NCI-H446 (cell line): ENCODE data around the gene GMCL1.
"Not testable (repeated sequence)": the region's sequence is repeated elsewhere in the genome, so short reads cannot be mapped to it uniquely, and the experiment has no call there.

ENCODE experiments used
- DNase-seq, 2 experiments: peaks; one replicate each; lab custom pipeline; 2025; lab: John Stamatoyannopoulos, UW

The GMCL1 gene

DNA sequence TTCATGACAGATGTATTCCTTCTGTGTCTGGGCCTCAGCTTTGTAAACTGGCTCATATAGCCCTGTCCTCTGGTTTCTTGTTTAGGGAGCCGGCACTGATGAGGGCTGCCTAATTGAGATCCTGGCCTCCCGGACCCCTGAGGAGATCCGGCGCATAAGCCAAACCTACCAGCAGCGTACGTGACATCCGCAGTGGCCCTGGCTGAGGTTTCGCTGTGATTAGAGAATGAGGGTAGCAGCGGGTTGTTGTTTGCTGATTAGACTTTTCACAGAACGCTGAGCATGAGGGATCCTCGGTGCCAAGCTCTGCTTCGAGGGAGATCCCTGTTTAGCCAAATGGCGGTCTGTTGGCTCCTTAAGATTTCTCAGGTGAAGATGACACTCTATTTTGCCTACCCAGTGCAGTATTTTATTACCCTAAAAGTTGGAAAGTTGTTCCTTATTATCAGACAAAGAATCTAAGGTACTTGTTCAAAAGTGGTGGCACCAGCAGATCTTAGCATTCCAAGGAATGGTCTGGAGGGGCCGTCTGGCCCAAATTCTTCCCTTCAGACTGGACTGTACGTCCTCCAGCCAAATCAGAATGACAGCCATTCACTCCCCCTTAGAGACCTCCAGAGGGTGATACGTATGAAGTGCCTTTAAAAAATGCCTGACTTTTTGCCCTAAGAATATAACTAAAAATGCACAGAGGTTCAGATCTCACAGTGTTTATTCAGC lies 21.5 kb upstream of the GMCL1 start:
- peak; percentile 61 to 79 for DNase-seq

DNA sequence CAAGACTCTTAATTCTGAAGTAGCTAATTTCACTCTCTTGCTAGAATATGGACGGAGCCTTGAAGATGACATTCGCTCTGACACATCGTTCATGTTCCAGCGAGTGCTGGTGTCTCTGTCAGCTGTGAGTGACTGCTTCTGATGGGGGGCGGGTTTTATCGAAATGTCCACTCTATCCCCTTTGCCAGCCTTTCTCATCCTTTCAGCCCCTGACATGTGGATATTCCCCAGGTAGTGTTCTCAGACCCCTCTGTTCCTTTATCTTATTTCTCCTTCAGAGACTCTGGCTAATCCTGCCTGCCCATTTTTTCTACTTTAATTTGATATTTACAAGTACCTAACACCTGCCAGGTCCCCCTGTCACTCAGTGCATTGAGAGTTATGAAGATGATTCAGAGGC lies 18.9 kb upstream of the GMCL1 start:
- no peak for DNase-seq

DNA sequence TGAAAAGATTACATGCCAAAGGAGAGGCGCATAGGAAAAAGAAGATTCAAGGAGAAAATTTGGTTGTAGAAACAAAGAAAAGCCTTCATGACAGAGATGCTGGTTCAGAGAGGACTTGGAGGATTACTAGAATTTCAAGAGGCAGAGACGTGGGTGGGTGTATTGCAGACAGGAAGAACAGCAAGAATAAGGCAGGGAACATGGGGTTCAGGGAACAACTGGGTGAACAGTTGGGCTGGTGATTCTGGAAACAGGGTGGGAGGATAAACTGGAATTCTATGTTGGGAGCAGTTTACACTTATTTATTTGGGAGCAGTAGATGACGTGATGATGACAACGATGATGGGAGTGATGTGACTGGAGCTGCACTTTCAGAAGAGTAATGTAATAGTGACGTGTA lies 18.4 kb upstream of the GMCL1 start:
- DNase-seq = no peak

DNA sequence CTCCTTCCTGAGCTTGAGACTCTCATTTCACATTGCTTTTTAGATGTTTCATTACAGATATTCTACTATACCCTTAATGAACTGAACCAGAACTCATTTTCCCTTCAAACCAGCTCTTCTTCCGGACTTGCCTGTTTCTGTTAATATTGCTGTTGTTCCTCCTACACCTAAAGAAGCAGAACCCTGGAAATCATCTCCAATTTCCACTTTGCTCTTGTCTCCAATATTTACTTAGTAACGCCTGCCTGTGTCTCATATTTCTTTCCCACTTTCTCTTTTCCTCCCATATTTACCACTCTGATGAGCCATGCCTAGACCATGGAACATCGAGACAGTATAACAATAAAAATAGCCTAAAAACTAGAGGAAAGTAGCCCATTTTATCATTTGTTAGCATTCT lies 17.9 kb upstream of the GMCL1 start:
- no peak for DNase-seq

DNA sequence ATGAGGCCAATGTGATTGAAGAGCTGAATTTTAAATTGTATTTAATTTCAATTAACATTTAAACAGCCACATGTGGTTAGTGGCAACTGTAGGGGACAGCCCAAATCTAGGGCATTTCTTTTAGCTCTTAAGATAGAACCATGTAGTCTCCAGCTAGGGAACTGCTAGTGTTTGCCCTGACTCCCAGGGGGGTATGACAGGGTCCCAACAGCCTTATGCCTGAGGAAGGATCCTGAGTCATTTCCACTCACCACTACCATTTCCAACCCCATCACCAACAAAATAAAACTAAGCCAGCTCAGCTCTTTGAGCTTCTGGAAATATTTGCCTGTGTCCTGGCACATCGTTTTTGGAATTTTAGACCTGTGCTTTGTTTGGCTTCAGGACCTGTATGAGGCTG lies 13.7 kb upstream of the GMCL1 start:
- no peak for DNase-seq

DNA sequence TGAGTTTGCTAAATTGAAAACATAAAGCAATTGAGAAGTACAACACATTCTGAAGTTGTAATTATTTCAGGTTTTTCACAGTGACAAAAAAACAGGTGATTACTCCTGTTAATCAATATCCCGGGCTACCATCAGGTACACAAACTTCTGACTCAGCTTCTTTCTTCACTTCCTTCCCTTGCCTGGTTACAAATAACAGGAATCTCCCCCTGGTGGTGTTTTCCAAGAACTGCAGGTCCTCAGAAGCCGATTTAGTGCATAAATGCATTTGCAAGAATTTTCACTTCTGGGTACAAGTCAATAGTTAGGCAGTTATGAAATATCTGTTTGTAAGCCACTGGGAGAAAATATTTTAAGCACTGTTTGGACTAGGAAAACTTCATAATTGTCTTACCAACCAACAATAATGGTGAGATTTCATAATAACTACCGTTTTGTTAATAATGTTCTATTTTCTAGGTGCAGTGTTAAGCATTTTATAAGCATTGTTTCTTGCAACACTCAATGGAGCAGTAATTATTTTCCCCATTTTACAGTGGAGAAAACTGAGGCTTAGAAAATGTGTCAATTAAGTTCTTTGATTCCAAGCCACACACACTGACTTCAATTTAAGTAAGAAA lies 12.4 kb upstream of the GMCL1 start:
- DNase-seq = peak; percentile 68 to 88

DNA sequence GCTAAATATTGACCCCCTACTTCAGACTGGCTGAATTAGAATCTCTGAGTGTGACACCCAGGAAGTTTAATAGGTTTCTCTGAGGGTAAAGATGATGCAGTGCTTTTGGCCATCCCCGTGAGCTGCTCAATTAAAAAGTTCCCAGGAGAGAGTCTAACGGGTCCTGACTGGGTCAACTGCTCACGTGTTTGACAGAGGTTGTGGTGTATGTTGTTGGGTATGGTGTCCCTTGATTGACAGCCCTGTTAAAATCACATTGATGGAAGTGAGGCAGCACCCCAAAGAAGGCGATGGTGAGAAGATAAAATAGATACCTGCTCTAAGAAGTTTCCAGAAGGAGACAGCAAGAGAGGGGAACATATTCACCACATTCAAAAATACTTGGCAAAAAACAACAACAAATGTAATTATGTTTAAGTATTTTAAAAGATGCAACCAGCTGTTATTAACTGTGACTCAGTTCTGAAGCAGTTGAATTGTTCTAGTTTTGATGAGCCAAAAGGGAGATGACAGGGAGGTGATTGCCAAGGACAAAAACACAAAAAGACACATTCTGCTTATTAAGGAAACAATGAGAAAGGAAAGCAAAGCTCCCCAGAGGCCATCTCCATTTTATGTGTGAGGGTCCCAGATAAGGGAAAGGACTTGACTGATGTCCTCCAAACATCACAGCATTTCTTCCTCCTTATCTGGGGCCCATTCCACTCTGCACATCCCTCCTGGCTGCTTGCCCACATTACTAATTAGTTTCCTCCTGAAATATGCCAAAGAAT lies 11.5 kb upstream of the GMCL1 start:
- peak; percentile 15 to 38 for DNase-seq

DNA sequence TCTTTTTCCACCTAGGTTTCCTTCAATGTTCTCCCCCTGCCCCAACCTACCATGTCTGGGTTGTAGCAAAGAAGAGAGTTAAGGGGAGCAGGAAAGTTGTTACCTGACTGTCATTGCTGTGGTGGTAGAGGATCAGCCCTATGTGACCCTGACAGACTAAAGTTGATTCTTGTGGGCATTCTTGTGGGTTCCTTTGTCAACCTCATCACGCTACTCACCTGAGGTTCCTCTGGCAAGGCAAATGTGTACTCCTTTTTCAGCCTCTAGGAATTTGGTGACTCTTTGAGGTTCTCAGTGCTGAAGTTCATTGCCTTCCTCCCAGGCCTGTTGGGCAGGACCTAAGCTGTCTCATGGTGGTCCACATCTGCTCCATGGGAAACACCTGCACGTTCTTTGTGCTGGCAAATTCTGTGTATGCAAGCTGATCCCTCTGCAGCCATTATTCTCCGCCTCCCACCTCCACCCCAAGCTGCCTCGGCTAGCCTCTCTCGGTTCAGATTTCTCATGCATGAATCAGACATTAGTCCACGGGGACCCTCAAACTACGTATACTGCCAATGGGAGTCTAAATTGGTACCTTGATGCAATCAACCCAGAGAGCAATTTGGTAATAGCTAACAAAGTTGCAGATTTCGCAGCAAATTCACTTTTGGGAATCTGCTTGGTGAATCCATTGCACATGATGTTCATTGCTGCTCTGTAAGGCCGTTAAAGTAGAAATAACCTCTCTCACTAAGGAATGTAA lies 1.5 kb upstream of the GMCL1 start:
- DNase-seq = no peak

DNA sequence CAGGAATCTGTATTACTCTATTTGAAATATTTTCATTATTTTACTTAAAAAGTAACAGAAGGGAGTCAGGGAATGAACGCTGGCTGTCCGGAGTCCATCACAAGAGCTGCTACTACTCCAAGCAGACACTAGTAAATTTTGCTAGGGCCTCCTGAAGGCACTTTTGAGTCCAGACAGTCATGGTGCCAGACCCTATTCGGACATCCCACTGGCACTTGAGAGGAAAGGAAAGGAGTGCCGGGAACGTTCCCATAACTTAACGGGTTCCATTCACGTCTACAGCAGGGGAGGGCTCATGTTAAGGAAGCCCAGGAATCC lies 563 bp upstream of the GMCL1 start:
- DNase-seq = no peak

DNA sequence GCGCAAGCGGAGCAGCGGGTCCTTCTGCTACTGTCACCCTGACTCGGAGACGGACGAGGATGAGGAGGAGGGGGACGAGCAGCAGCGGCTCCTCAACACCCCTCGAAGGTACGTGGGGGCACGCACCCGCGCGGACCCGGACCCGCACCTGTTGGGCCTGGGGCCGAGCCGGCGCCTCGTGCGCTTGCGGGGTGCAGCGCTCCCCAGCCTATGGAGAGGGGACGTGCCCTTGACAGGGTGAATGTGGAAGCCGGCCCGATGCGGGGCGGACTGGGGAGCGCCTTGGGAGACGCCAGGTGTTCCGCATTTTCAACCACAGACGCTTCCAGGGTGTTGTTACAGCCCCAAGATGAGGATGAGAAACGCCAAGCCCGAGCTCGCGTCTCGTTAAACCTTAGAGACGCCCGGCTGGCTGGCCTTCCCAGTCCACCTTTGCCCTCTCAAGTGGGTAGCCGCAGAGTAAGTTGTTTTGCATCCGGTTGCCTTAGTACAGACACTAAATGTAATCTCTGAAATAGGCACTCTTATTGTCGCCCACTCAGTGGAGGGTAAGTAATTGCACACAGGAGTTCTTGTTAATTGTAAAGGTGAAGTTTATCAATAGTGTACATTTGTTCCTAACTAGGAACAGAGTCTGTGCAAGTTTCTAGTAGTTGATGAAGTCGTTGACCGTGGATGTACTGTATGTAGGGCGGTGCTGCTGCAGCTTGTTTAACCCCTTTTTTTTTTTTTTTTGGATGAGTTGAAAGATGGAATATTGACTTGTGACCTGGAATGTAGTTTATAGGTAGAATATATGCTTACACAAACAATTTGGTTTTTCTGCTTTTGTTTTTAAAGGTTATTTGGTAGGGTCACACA lies 815 bp downstream of the GMCL1 start:
- no peak for DNase-seq

DNA sequence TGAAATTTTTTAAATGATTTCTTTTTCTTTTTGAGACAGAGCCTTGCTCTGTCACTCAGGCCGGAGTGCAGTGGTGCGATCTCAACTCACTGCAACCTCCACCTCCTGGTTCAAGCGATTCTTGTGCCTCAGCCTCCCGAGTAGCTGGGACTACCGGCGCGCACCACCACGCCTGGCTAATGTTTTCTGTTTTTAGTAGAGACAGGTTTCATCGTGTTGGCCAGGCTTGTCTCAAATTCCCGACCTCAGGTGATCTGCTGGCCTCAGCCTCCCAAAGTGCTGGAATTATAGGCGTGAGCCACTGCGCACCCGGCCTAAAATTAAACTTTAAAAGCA lies 1.4 kb downstream of the GMCL1 start:
- DNase-seq = not testable (repeated sequence)

DNA sequence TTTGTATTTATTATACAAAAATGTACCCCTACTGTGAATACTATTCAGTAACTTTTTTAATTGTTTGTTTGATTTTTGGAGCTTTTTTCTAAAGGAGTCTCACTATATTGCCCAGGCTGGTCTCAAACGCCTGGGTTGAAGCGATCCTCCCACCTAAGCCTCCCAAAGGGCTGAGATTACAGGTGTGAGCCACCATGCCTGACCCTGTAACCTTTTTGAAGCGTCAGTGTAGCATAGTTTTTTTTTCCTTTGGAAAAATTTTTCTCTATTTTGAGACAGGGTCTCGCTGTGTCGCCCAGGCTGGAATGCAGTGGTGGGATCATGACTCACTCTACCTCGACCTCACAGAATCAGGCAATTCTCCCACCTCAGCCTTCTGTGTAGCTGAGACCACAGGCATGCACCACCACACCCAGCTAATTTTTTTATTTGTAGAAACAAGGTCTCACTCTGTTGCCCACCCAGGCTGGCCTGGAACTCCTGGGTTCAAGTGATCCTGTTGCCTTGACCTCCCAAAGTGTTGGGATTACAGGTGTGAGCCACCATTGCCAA lies 2.0 kb downstream of the GMCL1 start:
- no peak for DNase-seq

DNA sequence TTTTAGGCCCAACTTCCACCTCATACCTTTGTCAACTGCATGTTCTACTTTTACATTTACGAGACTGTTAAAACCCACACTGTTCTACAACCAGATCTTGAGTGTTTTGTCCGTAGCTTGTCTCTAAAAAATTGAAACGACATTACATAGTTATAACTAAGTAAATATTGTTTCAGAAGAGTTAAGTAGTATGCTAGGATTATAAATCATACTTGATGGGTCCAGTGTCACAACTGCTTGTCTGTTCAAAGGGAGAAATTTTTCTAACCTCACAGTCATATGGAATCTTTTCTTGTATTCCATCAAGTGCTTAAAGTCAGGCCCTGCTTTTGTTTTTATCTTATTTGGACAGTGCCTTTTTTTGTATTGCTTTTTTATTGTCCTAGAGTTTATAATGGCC lies 4.3 kb downstream of the GMCL1 start:
- no peak for DNase-seq

DNA sequence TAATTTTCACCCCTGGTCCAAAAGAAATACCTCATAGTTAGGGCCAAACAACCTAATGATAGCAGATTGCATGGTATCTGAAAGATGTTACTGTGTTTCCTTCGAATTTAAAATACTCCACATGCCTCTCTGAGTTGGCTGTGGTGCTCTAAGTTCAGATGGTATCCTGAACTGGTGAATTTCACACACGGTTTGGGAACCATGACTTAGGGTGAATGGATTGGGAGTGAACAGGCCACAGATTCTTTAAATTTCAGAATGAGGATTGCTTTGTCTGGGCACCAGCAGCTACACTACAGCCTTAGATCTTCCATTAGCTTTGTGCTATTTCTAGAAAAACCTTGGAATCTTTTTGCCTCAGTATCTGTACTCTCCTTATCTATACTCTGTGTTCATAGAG lies 6.2 kb downstream of the GMCL1 start:
- DNase-seq = no peak

DNA sequence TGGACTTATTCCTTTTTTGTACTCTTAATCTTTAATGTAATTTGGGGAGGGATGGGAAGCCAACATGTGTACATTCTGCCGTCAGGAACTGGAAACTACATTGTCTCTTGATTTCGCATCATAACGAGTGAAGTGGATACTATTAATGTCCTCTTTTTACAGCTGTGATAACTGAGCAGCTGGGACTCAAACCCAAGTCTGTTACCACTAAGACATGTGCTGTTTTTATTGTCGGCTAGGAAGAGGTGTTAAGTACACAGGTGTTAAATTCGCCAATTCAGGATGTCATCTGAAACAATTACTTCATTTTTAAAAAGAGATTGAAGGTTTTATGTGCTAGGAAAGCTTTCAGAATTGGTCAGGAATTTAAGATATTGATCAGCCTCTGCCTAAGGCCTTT lies 6.9 kb downstream of the GMCL1 start:
- DNase-seq = no peak

DNA sequence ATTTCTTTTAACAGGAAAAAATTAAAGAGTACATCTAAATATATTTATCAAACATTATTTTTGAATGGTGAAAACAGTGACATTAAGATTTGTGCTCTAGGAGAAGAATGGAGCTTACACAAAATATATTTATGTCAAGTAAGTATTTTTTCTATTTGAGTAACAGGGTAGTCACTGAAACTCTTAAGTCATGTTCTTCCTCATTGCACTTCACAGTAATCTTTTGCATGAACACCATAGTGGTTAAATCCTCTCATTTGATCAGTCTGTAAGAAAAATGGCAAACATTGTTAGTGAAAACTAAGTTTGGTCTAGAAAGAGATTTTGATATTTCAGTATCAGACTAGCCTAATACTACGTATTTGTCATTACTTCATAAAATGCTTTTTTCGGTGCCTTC lies 8.1 kb downstream of the GMCL1 start:
- no peak for DNase-seq

DNA sequence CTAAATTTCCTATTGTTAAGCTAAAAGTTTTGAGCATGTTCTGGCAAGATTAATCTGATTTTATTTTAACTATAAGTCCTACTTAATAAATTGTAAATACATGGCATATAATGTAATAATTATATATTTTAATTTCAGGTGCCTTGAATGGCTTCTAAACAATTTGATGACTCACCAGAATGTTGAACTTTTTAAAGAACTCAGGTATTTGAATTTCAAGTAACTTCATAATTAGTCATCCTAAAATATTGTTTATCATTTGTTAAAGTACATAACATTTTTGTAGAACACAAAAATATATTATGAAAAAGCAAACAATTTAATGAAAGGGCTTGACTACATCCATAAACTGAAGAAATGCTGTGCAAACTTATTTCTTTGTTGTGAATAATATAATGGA lies 14.5 kb downstream of the GMCL1 start:
- DNase-seq = no peak

DNA sequence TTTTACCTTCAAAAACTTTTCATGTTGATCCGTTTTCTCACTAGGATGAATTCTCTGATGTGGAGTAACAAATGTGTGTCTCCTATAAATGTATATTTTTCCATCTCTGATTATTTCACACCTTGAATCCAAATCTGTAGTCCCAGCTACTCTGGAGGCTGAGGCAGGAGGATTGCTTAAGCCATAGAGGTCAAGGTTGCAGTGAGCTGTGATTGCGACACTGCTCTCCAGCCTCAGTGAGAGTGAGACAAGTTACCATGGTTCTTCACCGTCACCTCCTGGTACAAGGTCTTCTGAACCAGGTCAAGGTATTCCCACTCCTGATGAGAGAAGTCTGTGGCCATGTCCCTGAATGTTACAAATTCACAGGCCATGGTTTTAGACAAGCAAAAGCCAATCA lies 15.1 kb downstream of the GMCL1 start:
- DNase-seq = no peak

DNA sequence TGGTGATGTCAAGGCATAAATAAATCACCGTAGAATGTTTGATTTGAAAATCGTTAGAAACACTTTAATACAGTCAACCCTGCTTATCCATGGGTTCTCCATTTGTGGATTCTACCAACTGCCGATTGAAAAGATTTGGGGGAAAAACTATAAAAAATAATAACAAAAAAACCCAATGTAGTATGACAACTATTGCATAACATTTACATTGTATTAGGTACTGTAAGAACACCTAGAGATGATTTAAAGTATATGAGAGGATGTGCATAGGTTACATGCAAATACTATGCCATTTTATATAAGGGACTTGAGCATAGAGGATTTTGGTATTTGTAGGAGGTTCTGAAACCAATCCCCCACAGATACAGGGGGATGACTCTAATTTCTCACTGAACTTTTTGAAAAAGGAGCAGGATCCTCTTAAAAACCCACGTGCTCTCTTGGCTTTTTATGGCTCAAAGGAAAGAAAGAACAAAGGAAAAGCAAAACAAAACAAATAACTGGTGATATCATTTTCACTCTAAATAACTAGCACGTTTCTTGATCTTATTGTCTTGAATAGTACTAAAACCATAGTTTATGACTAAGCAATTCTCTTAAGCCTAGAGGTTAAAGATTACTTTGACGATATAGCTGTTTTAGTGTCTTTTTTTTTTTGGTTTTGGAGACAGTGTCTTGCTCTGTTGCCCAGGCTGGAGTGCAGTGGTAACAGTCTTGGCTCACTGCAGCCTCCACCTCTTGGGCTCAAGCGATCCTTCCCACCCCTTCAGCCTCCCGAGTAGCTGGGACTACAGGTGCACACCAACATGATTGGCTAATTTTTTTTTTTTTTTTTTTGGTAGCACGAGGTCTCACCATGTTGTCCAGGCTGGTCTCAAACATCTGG lies 17.0 kb downstream of the GMCL1 start:
- DNase-seq = no peak

DNA sequence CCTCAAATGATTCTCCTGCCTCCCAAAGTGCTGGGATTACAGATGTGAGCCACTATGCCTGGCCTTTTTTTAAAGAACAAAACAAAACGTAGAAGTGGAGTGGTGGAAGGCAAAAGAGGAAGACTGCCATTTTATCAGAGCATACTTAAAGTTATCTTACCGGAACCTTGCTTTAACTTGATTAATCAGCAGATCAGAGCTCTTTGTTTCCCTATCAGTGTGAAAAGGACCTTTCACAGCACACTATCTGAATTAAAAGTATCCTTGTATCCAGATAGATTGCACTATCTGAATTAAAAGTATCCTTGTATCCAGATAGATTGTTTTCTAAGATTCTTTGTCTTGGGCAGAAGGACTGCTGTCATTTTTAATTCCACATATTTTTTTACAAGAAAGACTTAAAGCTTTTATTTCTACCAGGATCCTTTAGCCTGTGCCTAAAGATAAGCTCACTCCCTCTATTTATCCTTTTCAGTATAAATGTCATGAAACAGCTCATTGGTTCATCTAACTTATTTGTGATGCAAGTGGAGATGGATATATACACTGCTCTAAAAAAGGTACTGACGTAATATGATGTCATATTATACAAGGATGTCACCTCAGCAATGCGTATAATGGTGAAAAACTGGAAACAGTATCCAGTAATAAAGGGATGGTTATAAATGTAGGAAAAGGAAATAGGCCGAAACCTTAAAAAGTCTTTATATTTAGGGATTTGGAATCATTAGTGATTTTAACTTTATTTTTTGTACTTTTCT lies 17.8 kb downstream of the GMCL1 start:
- DNase-seq = no peak
